ENCODE results near the gene IL17RE.

IL17RE gene

DNA sequence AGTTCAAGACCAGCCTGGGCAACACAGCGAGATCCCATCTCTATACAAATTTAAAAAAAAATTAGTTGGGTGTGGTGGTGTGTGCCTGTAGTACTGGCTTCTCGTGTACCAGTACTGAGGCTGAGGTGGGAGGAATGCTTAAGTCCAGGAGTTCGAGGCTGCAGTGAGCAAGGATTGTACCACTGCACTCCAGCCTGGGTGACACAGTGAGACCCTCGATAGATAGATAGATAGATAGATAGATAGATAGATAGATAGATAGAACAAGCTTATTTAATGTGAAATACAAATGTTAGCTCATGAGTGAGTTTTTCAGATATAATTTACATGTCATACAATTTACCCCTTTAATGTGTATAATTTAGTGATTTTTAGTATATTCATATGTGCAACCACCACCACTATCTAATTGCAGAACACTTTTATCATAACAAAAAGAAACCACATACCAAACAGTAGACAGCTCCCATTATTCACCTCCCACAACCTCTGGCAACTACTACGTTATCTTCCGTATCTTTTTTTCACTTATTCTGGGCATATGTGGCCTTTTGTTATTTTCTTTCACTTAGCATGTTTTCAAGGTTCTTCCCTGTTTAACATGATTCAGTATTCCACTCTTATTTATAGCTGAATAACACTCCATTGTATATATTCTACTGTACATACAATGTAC is 62.7 kb downstream of the IL17RE start:
- DNase-seq = no peak

Data from stimulated activated CD4-positive, alpha-beta T cell treated with anti-CD3 and anti-CD28 coated beads, Interleukin-12 subunit alpha, Interleukin-12 subunit beta, amount 100 ng/mL, for 4 hours (primary cell).